Adrenal gland (tissue), 5 donors: Measurements from ENCODE around the gene WFS1.

Experiments used
- CTCF ChIP-seq, 6 experiments: fragments of 450-650 bp in 4 of 6; fragments of 200-600 bp in 2 of 6; sonication (generic) in 1 of 6; IDR thresholded peaks; 1 replicate in 5 of 6; 2 replicates in 1 of 6; pipeline versions ENCODE4 v1.5.1 to v1.8.0; 2016 to 2021; ENCODE audit warnings: antibody characterized with exemption in 6 of 6, mild to moderate bottlenecking in 2 of 6, moderate library complexity in 1 of 6
- POLR2A ChIP-seq, 2 donors: fragments of 450-650 bp; IDR thresholded peaks; one replicate each; pipeline ENCODE4 v1.6.1; 2017; ENCODE audit warnings: antibody characterized with exemption in 2 of 2, mild to moderate bottlenecking in 2 of 2, moderate library complexity in 1 of 2
- donor health status: DM: no; HTN: no; CAD: no.

- TF ChIP-seq CTCF (IDR thresholded peaks at IDR 0.05) (no peak), POLR2A (IDR thresholded peaks at IDR 0.05) (no peak)
These were observed 37.6 kb downstream of the WFS1 start for GRCh38 chr4:6307230-6307629.
